NCI-H1436 (cell line): Measurements from ENCODE around the gene PSMG1.

Experiments
- DNase-seq: peaks from one replicate; lab custom pipeline; 2025; lab: John Stamatoyannopoulos, UW

Gene PSMG1

GRCh38 chr21:39156024-39156423 lies 27.2 kb downstream of the PSMG1 start:
- no peak for DNase-seq

GRCh38 chr21:39155578-39155977 lies 27.7 kb downstream of the PSMG1 start:
- DNase-seq: no peak

- DNase-seq: no peak
These were observed 29.4 kb downstream of the PSMG1 start for GRCh38 chr21:39153842-39154241.

- no peak for DNase-seq
These were observed 29.9 kb downstream of the PSMG1 start for GRCh38 chr21:39153373-39153772.

- DNase-seq: no peak
These were observed 31.0 kb downstream of the PSMG1 start for GRCh38 chr21:39152271-39152670.

GRCh38 chr21:39150877-39151276 lies 32.4 kb downstream of the PSMG1 start:
- DNase-seq: no peak

GRCh38 chr21:39150316-39150715 lies 32.9 kb downstream of the PSMG1 start:
- no peak for DNase-seq

- DNase-seq: no peak
These were observed 33.4 kb downstream of the PSMG1 start for GRCh38 chr21:39149882-39150281.

- DNase-seq: no peak
These were observed 34.3 kb downstream of the PSMG1 start for GRCh38 chr21:39148975-39149374.

GRCh38 chr21:39144191-39144590 lies 39.1 kb downstream of the PSMG1 start:
- no peak for DNase-seq

- no peak for DNase-seq
These were observed 40.3 kb downstream of the PSMG1 start for GRCh38 chr21:39142972-39143371.

- no peak for DNase-seq
These were observed 41.7 kb downstream of the PSMG1 start for GRCh38 chr21:39141502-39141901.

GRCh38 chr21:39137248-39138178 lies 45.7 kb downstream of the PSMG1 start:
- no peak for DNase-seq

GRCh38 chr21:39136711-39137110 lies 46.5 kb downstream of the PSMG1 start:
- no peak for DNase-seq

- peak; percentile 15 for DNase-seq
These were observed 47.1 kb downstream of the PSMG1 start for GRCh38 chr21:39136138-39136537.

- no peak for DNase-seq
These were observed 48.9 kb downstream of the PSMG1 start for GRCh38 chr21:39134288-39134810.

- DNase-seq: no peak
These were observed 51.0 kb downstream of the PSMG1 start for GRCh38 chr21:39132248-39132647.

GRCh38 chr21:39131791-39132190 lies 51.5 kb downstream of the PSMG1 start:
- DNase-seq: no peak

- DNase-seq: no peak
These were observed 55.7 kb downstream of the PSMG1 start for GRCh38 chr21:39127506-39127905.

- DNase-seq: no peak
These were observed 56.8 kb downstream of the PSMG1 start for GRCh38 chr21:39126486-39126806.

GRCh38 chr21:39125752-39126485 lies 57.3 kb downstream of the PSMG1 start:
- DNase-seq: peak; percentile 21
